ENCODE results near the gene AKT1. TPM values are rescaled to one million over a fixed set of nuclear protein-coding genes. Genes with fewer than 3 reads are reported as not detected.
A peak's percentile ranks its signal among the peaks of the same experiment; 100 is the strongest.

The AKT1 gene
- total and polyA plus RNA-seq, 2 of the 13 experiments (the other 11 are each of a cell fraction or from before 2014, with no cell fraction given): 96.2 to 116 TPM

DNA sequence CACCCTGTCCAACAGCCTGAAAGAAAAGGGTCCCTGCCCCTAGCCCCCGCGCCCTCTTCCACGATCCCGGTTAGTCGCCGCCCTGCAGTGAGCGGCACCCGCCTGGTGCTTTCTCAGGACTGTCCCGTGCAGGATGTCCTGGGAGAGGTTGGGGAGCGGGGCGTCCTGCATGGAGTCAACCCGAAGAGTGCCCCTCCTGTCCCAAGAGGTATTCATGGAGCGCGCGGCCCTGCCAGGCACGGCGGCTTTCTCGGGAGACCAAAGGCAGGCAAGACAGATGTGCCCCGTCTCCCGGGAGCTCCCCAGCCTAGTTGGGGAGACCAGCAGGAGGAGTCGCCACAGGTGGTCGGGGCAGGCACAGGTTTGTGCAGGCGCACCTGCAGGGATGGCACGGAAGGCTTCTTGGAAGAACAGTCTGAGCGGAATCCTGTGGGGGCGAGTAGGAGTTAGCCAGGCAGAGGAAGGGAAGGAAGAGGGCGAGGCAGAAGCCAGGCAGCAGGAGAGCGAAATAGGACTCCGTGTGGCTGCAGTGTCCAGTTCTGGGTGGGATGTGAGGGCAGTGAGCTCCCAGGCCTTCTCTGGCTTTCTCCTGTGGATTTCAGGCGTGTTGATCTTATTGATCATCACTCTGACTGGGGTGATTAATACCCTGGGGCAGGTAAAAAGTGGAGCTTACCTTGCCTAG, 41.9 kb downstream of the AKT1 start (continued):
- no peak for TF ChIP-seq ATRX (CRISPR knock-in tag; IDR thresholded peaks at IDR 0.05; ENCODE audit: borderline replicate concordance)
- TF ChIP-seq ADNP (CRISPR knock-in tag; IDR thresholded peaks at IDR 0.05): no peak
- TF ChIP-seq KDM2A (CRISPR knock-in tag; IDR thresholded peaks at IDR 0.05; ENCODE audit: borderline replicate concordance, low read depth): 0 out of 2 replicates have a peak, but pooled peaks have one; percentile 1
- no peak for TF ChIP-seq ZNF563 (CRISPR knock-in tag; IDR thresholded peaks at IDR 0.05)
- 0 out of 2 replicates have a peak, but pooled peaks have one; percentile 7 for TF ChIP-seq SALL2 (CRISPR knock-in tag; IDR thresholded peaks at IDR 0.05)
- TF ChIP-seq ZEB1 (IDR thresholded peaks at IDR 0.05; ENCODE audit: insufficient replicate concordance, low read depth): no peak
- TF ChIP-seq, protein P1, sequence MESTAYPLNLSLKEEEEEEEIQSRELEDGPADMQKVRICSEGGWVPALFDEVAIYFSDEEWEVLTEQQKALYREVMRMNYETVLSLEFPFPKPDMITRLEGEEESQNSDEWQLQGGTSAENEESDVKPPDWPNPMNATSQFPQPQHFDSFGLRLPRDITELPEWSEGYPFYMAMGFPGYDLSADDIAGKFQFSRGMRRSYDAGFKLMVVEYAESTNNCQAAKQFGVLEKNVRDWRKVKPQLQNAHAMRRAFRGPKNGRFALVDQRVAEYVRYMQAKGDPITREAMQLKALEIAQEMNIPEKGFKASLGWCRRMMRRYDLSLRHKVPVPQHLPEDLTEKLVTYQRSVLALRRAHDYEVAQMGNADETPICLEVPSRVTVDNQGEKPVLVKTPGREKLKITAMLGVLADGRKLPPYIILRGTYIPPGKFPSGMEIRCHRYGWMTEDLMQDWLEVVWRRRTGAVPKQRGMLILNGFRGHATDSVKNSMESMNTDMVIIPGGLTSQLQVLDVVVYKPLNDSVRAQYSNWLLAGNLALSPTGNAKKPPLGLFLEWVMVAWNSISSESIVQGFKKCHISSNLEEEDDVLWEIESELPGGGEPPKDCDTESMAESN (CRISPR knock-in tag; conservative IDR thresholded peaks at IDR 0.05): 0 out of 2 replicates have a peak, but pooled peaks have one; percentile 0
- TF ChIP-seq, protein P2, sequence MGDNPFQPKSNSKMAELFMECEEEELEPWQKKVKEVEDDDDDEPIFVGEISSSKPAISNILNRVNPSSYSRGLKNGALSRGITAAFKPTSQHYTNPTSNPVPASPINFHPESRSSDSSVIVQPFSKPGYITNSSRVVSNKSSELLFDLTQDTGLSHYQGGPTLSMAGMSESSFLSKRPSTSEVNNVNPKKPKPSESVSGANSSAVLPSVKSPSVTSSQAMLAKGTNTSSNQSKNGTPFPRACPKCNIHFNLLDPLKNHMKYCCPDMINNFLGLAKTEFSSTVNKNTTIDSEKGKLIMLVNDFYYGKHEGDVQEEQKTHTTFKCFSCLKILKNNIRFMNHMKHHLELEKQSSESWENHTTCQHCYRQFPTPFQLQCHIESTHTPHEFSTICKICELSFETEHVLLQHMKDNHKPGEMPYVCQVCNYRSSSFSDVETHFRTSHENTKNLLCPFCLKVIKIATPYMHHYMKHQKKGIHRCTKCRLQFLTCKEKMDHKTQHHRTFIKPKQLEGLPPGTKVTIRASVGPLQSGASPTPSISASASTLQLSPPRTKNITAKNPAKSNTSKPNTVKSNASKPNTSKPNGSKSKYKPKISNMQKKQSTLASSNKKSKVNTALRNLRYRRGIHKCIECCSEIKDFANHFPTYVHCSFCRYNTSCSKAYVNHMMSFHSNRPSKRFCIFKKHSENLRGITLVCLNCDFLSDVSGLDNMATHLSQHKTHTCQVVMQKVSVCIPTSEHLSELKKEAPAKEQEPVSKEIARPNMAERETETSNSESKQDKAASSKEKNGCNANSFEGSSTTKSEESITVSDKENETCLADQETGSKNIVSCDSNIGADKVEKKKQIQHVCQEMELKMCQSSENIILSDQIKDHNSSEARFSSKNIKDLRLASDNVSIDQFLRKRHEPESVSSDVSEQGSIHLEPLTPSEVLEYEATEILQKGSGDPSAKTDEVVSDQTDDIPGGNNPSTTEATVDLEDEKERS (CRISPR knock-in tag; IDR thresholded peaks at IDR 0.05): no peak
- TF ChIP-seq, protein P3, sequence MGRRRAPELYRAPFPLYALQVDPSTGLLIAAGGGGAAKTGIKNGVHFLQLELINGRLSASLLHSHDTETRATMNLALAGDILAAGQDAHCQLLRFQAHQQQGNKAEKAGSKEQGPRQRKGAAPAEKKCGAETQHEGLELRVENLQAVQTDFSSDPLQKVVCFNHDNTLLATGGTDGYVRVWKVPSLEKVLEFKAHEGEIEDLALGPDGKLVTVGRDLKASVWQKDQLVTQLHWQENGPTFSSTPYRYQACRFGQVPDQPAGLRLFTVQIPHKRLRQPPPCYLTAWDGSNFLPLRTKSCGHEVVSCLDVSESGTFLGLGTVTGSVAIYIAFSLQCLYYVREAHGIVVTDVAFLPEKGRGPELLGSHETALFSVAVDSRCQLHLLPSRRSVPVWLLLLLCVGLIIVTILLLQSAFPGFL (CRISPR knock-in tag; IDR thresholded peaks at IDR 0.05): 0 out of 2 replicates have a peak, but pooled peaks have one; percentile 69
- TF ChIP-seq TGIF2 (CRISPR knock-in tag; IDR thresholded peaks at IDR 0.05): 0 out of 2 replicates have a peak, but pooled peaks have one; percentile 11
- no peak for TF ChIP-seq HOXA3 (CRISPR knock-in tag; IDR thresholded peaks at IDR 0.05)
- TF ChIP-seq CCAR2 (optimal IDR thresholded peaks at IDR 0.05; ENCODE audit: low read depth, low read length): no peak
- TF ChIP-seq ZNF607 (CRISPR knock-in tag; IDR thresholded peaks at IDR 0.05; ENCODE audit: borderline replicate concordance): peak; percentile 46; the same call in 1 of the 2 replicates
- TF ChIP-seq, protein P4, sequence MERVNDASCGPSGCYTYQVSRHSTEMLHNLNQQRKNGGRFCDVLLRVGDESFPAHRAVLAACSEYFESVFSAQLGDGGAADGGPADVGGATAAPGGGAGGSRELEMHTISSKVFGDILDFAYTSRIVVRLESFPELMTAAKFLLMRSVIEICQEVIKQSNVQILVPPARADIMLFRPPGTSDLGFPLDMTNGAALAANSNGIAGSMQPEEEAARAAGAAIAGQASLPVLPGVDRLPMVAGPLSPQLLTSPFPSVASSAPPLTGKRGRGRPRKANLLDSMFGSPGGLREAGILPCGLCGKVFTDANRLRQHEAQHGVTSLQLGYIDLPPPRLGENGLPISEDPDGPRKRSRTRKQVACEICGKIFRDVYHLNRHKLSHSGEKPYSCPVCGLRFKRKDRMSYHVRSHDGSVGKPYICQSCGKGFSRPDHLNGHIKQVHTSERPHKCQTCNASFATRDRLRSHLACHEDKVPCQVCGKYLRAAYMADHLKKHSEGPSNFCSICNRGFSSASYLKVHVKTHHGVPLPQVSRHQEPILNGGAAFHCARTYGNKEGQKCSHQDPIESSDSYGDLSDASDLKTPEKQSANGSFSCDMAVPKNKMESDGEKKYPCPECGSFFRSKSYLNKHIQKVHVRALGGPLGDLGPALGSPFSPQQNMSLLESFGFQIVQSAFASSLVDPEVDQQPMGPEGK (CRISPR knock-in tag; IDR thresholded peaks at IDR 0.05): no peak
- no peak for TF ChIP-seq ZSCAN21 (CRISPR knock-in tag; IDR thresholded peaks at IDR 0.05; ENCODE audit: borderline replicate concordance)
- no peak for TF ChIP-seq ZSCAN30 (CRISPR knock-in tag; IDR thresholded peaks at IDR 0.05)
- TF ChIP-seq TMF1 (CRISPR knock-in tag; IDR thresholded peaks at IDR 0.05; ENCODE audit: low read depth): no peak
- peak; percentile 28; the same call in 1 of the 2 replicates for TF ChIP-seq ZNF30 (CRISPR knock-in tag; IDR thresholded peaks at IDR 0.05)
- TF ChIP-seq PHB2 (IDR thresholded peaks at IDR 0.05; ENCODE audit: partially characterized antibody): no peak
- TF ChIP-seq MED1 (CRISPR knock-in tag; IDR thresholded peaks at IDR 0.05): no peak
- no peak for TF ChIP-seq ZNF256 (CRISPR knock-in tag; conservative IDR thresholded peaks at IDR 0.05)
